ENCODE measurements around the gene RAB23. TPM values are rescaled to one million over a fixed set of nuclear protein-coding genes. Genes with fewer than 3 reads are reported as not detected.

Gene RAB23
- total RNA-seq, 4 donors from 2014 or later, result 4.7 to 9.8 (median 6.9) TPM

DNA sequence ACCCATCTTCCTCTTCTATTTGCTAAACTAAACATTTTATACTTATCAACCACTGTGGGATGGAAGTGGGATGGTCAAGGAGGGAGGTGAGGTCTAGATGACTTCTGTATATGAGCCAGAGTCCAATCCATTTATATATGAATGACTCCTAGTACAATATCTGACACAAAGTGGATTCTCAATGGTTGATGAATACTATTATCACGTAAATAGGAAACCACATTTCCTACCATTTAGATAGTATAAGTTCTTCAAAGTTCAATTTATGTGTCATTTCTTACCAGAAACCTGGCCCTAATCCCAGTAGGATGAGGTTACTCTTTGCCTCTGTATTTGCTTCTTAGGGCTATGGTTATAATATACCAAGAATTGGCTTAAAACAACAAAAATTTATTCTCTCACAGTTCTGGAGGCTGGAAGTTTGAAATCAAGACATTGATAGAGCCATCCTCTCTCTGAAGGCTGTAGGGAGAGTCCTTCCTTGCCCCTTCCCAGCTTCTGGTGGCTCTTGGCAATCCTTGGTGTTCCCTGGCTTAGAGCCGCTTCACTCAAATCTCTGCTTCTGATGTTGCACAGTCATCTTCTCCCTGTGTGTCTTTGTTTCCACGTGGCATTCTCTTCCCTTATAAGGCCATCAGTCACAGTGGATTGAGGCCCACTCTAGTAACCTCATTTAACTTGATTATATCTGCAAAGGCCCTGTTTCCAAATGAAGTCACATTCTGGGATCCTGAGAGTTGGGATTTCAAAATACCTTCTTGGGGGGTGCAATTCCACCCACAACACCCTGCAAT, 41.0 kb upstream of the RAB23 start:
- DNase-seq (ENCODE audit: low spot score in 2 of 2), result no peak
- intact Hi-C loops (cut with DNase I; ENCODE audit: low total_unique reads), result no loop called here
- WGBS, 2 donors, result 46 to 48% methylated on average over 3 of the region's 3 CpGs
- H3K4me3 ChIP-seq (ENCODE audit: low read depth, poor library complexity, severe bottlenecking), result no peak overlapping the region
- TF ChIP-seq POLR2A (IDR thresholded peaks at IDR 0.05), result no peak
- TF ChIP-seq, protein P1, sequence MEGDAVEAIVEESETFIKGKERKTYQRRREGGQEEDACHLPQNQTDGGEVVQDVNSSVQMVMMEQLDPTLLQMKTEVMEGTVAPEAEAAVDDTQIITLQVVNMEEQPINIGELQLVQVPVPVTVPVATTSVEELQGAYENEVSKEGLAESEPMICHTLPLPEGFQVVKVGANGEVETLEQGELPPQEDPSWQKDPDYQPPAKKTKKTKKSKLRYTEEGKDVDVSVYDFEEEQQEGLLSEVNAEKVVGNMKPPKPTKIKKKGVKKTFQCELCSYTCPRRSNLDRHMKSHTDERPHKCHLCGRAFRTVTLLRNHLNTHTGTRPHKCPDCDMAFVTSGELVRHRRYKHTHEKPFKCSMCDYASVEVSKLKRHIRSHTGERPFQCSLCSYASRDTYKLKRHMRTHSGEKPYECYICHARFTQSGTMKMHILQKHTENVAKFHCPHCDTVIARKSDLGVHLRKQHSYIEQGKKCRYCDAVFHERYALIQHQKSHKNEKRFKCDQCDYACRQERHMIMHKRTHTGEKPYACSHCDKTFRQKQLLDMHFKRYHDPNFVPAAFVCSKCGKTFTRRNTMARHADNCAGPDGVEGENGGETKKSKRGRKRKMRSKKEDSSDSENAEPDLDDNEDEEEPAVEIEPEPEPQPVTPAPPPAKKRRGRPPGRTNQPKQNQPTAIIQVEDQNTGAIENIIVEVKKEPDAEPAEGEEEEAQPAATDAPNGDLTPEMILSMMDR (IDR thresholded peaks at IDR 0.05), result no peak

GRCh38 chr6:57262488-57262887, 40.4 kb upstream of the RAB23 start:
- H3K4me3 ChIP-seq (ENCODE audit: low read depth, poor library complexity, severe bottlenecking), result no peak overlapping the region
- intact Hi-C loops (cut with DNase I; ENCODE audit: low total_unique reads), result no loop called here
- WGBS, 2 donors, result 60 to 62% methylated on average over 2 of the region's 2 CpGs
- peak; percentile 82 to 92 for DNase-seq (ENCODE audit: low spot score in 2 of 2)
- TF ChIP-seq, protein P1 (IDR thresholded peaks at IDR 0.05), result no peak
- TF ChIP-seq POLR2A (IDR thresholded peaks at IDR 0.05), result no peak

DNA sequence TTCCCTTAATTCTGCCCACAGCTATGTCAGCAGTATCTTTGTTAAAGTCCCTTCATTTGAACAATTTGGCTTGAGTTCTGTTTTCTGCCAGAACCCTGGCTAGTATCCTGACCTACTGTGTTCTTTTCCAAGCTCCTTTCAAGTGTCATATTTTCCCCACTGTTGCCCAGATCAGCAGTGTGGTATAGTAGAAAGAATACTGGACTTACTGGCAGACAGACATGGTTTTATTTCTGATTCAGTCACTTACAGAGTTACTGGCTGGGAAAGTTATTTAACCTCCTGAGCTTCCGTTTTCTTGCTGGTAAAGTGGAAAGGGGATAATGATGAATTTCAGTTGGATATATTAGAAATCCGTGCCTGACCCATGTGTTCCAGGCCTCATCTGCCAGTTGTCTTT, 39.8 kb upstream of the RAB23 start:
- TF ChIP-seq, protein P1 (IDR thresholded peaks at IDR 0.05), result no peak
- no peak for TF ChIP-seq POLR2A (IDR thresholded peaks at IDR 0.05)
- intact Hi-C loops (cut with DNase I; ENCODE audit: low total_unique reads), result no loop called here

DNA sequence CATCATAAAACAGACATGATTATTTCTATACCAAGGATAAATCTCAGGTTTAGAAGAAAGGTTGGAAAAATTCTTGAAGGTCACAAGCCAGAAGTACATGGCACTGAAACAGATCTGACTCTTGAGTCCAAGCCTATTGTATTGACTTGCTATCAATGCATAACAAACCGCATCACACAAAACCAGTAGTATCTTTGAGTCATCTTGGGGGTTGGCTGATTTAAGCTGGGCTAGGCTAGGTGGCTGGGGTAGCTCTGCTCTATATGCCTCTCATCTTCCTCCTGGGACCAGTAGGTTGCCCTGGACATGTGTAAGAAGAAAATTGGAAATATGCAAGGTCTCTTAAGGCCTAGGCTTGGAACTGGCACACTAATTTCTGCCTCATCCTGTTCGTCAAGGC, 37.0 kb upstream of the RAB23 start:
- WGBS, 2 donors, result 85 to 88% methylated on average over 2 of the region's 2 CpGs
- intact Hi-C loops (cut with DNase I; ENCODE audit: low total_unique reads), result no loop called here

More for the DNA sequence above, 39.8 kb upstream of the RAB23 start:
- WGBS, 2 donors, result 53 to 65% methylated on average over 2 of the region's 2 CpGs
- no peak for DNase-seq (ENCODE audit: low spot score in 2 of 2)
- no peak overlapping the region for H3K4me3 ChIP-seq (ENCODE audit: low read depth, poor library complexity, severe bottlenecking)

DNA sequence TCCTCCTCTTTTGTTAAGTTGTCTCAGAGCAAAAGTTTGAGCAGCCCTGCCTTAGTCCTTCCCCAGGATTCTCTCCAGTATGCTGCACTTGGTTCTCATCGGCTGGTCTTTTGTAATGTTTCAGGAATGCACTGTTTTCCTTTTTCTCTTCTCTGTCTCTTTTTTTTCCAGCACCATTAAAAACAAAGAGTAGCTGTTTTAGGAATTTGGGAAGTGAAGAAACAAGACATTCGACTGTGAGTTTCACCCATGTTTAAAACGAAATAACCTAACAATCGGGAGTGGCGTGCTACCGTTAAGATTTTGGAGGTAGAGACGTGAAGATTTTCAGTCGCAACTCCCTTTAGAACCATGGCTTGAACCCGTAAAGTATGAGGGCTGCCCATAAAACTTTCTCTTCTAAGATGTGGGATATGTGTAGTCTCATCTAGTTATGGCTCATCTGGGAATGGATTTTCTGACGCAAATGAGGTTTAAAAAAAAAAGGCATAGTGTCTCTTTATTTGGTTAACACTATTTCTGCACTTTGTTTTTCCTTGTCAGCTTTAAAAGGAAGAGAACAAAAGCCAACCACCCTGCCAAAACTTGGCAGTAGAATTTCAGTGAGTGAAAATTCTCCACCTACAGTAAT, 35.9 kb upstream of the RAB23 start:
- no peak for DNase-seq (ENCODE audit: low spot score in 2 of 2)
- 56 to 57% methylated on average over 10 of the region's 10 CpGs for WGBS, 2 donors
- no peak overlapping the region for H3K4me3 ChIP-seq (ENCODE audit: low read depth, poor library complexity, severe bottlenecking)
- no peak for TF ChIP-seq POLR2A (IDR thresholded peaks at IDR 0.05)
- TF ChIP-seq, protein P1 (IDR thresholded peaks at IDR 0.05), result no peak
- intact Hi-C loops (cut with DNase I; ENCODE audit: low total_unique reads), result no loop called here

More for the DNA sequence above, 37.0 kb upstream of the RAB23 start:
- no peak for TF ChIP-seq POLR2A (IDR thresholded peaks at IDR 0.05)
- TF ChIP-seq, protein P1 (IDR thresholded peaks at IDR 0.05), result no peak
- H3K4me3 ChIP-seq (ENCODE audit: low read depth, poor library complexity, severe bottlenecking), result no peak overlapping the region
- DNase-seq (ENCODE audit: low spot score in 2 of 2), result no peak
